NAMALWA (cell line): ENCODE results near the gene AIMP2.
"Not testable (repeated sequence)": the region's sequence is repeated elsewhere in the genome, so short reads cannot be mapped to it uniquely, and the experiment has no call there.

Source experiments
- DNase-seq: peaks from one replicate; pipeline ENCODE4 v3.0.0-alpha.2; 2015; ENCODE audit warnings: low spot score

The AIMP2 gene

GRCh38 chr7:6008668-6009611 lies at the start of gene AIMP2, which contains the start of gene PMS2:
Gene AIMP2, plus strand, starts transcription at chr7:6009272. Its CDS starts 92 bp downstream, at chr7:6009364.
Gene PMS2, minus strand, starts transcription at chr7:6009049. Its CDS starts 30 bp downstream, at chr7:6009019.
- DNase-seq = peak; percentile 100

- DNase-seq = not testable (repeated sequence)
These were observed 45.9 kb upstream of the AIMP2 start for GRCh38 chr7:5963205-5963604.

- DNase-seq = not testable (repeated sequence)
These were observed 45.3 kb upstream of the AIMP2 start for GRCh38 chr7:5963810-5964209.

GRCh38 chr7:5970347-5970911 lies 38.6 kb upstream of the AIMP2 start, which contains the start of gene RSPH10B:
Gene RSPH10B, minus strand, starts transcription at chr7:5970689. Its CDS starts 3,573 bp downstream, at chr7:5967116.
- not testable (repeated sequence) for DNase-seq

GRCh38 chr7:5973580-5973979 lies 35.5 kb upstream of the AIMP2 start:
- not testable (repeated sequence) for DNase-seq

GRCh38 chr7:5979680-5980314 lies 29.3 kb upstream of the AIMP2 start:
- DNase-seq = not testable (repeated sequence)

GRCh38 chr7:5987061-5987460 lies 22.0 kb upstream of the AIMP2 start:
- not testable (repeated sequence) for DNase-seq

- DNase-seq = peak; percentile 86
These were observed 11.8 kb upstream of the AIMP2 start for GRCh38 chr7:5997210-5997808.

- DNase-seq = no peak
These were observed 1.7 kb upstream of the AIMP2 start for GRCh38 chr7:6007386-6007785.

GRCh38 chr7:6007835-6008590 lies 1.1 kb upstream of the AIMP2 start:
- peak; percentile 57 for DNase-seq

- not testable (repeated sequence) for DNase-seq
These were observed 1.3 kb downstream of the AIMP2 start for GRCh38 chr7:6010370-6010769.

- DNase-seq = no peak
These were observed 2.5 kb downstream of the AIMP2 start for GRCh38 chr7:6011541-6011940.

GRCh38 chr7:6012355-6013104 lies 3.5 kb downstream of the AIMP2 start:
- DNase-seq = no peak

GRCh38 chr7:6015917-6016652 lies 7.0 kb downstream of the AIMP2 start:
- peak; percentile 58 for DNase-seq

- no peak for DNase-seq
These were observed 7.5 kb downstream of the AIMP2 start for GRCh38 chr7:6016653-6016966.

GRCh38 chr7:6020371-6021286 lies 11.6 kb downstream of the AIMP2 start:
- no peak for DNase-seq

GRCh38 chr7:6022707-6023106 lies 13.6 kb downstream of the AIMP2 start:
- no peak for DNase-seq

GRCh38 chr7:6023974-6024435 lies 14.9 kb downstream of the AIMP2 start:
- DNase-seq = no peak
